AG09319 (cell line): Measurements from ENCODE around the gene EFCAB10.
A peak's percentile ranks its signal among the peaks of the same experiment; 100 is the strongest.
"Not testable (repeated sequence)": the region's sequence is repeated elsewhere in the genome, so short reads cannot be mapped to it uniquely, and the experiment has no call there.

Experiments used
- DNase-seq: peaks from one replicate; pipeline ENCODE4 v3.0.0-alpha.2; 2010; ENCODE audit warnings: low read depth; ENCODE audit errors: extremely low read depth
- CTCF ChIP-seq: IDR thresholded peaks from 2 replicates; pipeline ENCODE4 v1.5.1; 2011; ENCODE audit warnings: low read depth, mild to moderate bottlenecking, inconsistent platforms, low read length, moderate library complexity

Gene EFCAB10

GRCh38 chr7:105565190-105565589 lies 16.1 kb downstream of the EFCAB10 start:
- no peak for TF ChIP-seq CTCF
- no peak for DNase-seq

- TF ChIP-seq CTCF = no peak
- DNase-seq = no peak
Measured at GRCh38 chr7:105559926-105560325, 21.4 kb downstream of the EFCAB10 start.

- no peak for TF ChIP-seq CTCF
- DNase-seq = no peak
Measured at GRCh38 chr7:105538339-105538738, 43.0 kb downstream of the EFCAB10 start.

GRCh38 chr7:105532709-105533460 lies 48.4 kb downstream of the EFCAB10 start:
- no peak for DNase-seq
- no peak for TF ChIP-seq CTCF

GRCh38 chr7:105531792-105532671 lies 49.3 kb downstream of the EFCAB10 start, which contains the start of gene RINT1:
Gene RINT1, plus strand, starts transcription at chr7:105532201. Its CDS starts 115 bp downstream, at chr7:105532316.
- DNase-seq = peak; percentile 73
- TF ChIP-seq CTCF = peak; percentile 85

GRCh38 chr7:105530546-105530945 lies 50.7 kb downstream of the EFCAB10 start:
- DNase-seq = no peak
- TF ChIP-seq CTCF = no peak

GRCh38 chr7:105530126-105530525 lies 51.2 kb downstream of the EFCAB10 start:
- no peak for TF ChIP-seq CTCF
- no peak for DNase-seq

GRCh38 chr7:105527737-105528136 lies 53.6 kb downstream of the EFCAB10 start:
- not testable (repeated sequence) for DNase-seq
